Lower leg skin (tissue), 4 donors: ENCODE data around the gene MYO7A. TPM values are rescaled to one million over a fixed set of nuclear protein-coding genes. Genes with fewer than 3 reads are reported as not detected.
A peak's percentile ranks its signal among the peaks of the same experiment; 100 is the strongest.

Experiments used
- DNase-seq, 2 donors: peaks; one replicate each; pipeline ENCODE4 v3.0.0-alpha.2; 2019; ENCODE audit warnings: low spot score in 2 of 2
- H3K4me3 ChIP-seq: fragments of 200-600 bp; sonication (generic); 2 replicates; pipeline ENCODE4 v1.5.1; 2017; ENCODE audit warnings: mild to moderate bottlenecking, low read depth; ENCODE audit not compliant: poor library complexity, severe bottlenecking
- POLR2A ChIP-seq, 2 donors: fragments of 450-650 bp; IDR thresholded peaks; one replicate each; pipeline ENCODE4 v1.6.1; 2016 to 2017; ENCODE audit warnings: antibody characterized with exemption in 2 of 2, mild to moderate bottlenecking in 1 of 2, moderate library complexity in 1 of 2
- WGBS, 2 donors: methylation state at CpG; one replicate each; pipeline ENCODE4 v1.1.5; 2018; 5-methylcytosine and 5-hydroxymethylcytosine counted together
- intact Hi-C: fragments of 100-400 bp; cut with DNase I; formaldehyde crosslinking; loops from one replicate; pipeline ENCODE4 v1.15.0; 2023; ENCODE audit warnings: low total_unique reads
- total RNA-seq, 4 donors: library from RNA; depleted of rRNA; stranded (reverse); fragments of >200 nt; gene quantifications; one replicate each; pipeline ENCODE4 v1.1.0, GENCODE V29; 2016
- TF ChIP-seq, protein P1 (sequence below), 3 donors: fragments of 450-650 bp; IDR thresholded peaks; one replicate each; pipeline ENCODE4 v1.5.1; 2016; ENCODE audit warnings: antibody characterized with exemption in 3 of 3, mild to moderate bottlenecking in 3 of 3, moderate library complexity in 2 of 3

The MYO7A gene
- total RNA-seq, 4 donors from 2014 or later: 0.69 to 2.1 (median 1.4) TPM

DNA sequence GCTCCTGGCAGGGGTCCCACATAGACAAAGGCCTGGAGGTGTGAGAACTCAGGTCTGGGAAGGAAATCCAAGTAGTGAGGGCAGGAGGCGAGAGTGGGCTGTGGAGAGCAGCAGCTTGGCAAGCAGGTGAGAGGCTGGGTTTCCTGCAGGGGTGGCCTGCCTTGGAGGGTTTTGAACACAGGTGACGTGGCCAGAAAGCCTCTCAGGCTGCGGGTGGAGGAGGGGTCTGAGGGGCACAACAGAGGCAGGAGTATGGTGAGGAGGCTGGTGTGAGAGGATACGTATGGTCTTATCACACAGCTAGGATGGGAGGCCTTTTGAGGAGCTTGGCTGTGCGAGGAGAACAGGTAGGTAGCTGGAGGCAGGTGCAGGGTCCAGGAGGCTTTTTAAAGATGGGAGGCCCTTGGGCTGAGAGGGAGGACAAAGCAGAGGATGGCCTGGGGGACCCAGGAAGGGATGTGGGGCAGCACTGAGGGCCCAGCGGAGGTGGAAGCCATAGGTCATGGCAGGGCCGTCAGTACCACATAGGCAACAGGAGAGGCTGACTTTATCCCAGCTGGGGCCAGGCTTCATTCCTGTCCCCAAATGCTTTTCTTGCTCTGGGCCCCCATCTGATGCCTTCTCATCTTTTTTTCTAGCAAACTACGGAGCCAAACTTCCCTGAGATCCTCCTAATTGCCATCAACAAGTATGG is 84.4 kb downstream of the MYO7A start:
- no peak for TF ChIP-seq POLR2A (IDR thresholded peaks at IDR 0.05)
- TF ChIP-seq, protein P1, sequence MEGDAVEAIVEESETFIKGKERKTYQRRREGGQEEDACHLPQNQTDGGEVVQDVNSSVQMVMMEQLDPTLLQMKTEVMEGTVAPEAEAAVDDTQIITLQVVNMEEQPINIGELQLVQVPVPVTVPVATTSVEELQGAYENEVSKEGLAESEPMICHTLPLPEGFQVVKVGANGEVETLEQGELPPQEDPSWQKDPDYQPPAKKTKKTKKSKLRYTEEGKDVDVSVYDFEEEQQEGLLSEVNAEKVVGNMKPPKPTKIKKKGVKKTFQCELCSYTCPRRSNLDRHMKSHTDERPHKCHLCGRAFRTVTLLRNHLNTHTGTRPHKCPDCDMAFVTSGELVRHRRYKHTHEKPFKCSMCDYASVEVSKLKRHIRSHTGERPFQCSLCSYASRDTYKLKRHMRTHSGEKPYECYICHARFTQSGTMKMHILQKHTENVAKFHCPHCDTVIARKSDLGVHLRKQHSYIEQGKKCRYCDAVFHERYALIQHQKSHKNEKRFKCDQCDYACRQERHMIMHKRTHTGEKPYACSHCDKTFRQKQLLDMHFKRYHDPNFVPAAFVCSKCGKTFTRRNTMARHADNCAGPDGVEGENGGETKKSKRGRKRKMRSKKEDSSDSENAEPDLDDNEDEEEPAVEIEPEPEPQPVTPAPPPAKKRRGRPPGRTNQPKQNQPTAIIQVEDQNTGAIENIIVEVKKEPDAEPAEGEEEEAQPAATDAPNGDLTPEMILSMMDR (IDR thresholded peaks at IDR 0.05): no peak
- H3K4me3 ChIP-seq: no peak overlapping the region
- peak in 1 of 2 donors; percentile 63 for DNase-seq
- 91 to 93% methylated on average over 8 of the region's 8 CpGs for WGBS, 2 donors
- intact Hi-C loops: no loop called here

DNA sequence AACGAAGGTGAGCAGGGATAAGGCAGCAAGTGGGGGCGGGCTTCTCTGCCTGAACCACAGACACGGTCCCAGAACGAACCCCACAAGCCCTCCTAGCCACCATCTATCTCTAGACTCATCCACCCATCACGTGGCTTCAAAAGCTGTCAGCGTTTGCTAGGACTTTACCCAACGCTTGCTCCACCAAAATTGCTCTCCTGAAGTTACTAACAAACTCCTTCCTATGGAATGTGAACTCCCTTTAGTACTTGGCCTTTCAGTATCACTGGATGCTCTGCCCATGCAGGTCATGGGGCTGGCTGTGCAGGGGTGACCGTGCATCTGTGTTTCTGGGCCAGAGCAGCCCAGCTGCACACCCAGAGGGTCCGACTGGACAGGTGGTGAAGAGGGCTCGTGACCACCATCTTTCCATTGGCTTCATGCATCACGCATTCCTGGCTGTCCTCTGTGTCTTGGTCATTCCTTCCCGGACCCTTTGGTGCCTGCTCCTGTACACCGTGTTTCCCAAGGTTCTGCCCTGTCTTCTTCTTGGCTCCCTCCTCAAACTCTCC is 85.1 kb downstream of the MYO7A start:
- no peak overlapping the region for H3K4me3 ChIP-seq
- no peak for TF ChIP-seq POLR2A (IDR thresholded peaks at IDR 0.05)
- TF ChIP-seq, protein P1 (IDR thresholded peaks at IDR 0.05): no peak
- WGBS, 2 donors: 86 to 96% methylated on average over 13 of the region's 13 CpGs
- no peak for DNase-seq
- intact Hi-C loops: no loop called here

DNA sequence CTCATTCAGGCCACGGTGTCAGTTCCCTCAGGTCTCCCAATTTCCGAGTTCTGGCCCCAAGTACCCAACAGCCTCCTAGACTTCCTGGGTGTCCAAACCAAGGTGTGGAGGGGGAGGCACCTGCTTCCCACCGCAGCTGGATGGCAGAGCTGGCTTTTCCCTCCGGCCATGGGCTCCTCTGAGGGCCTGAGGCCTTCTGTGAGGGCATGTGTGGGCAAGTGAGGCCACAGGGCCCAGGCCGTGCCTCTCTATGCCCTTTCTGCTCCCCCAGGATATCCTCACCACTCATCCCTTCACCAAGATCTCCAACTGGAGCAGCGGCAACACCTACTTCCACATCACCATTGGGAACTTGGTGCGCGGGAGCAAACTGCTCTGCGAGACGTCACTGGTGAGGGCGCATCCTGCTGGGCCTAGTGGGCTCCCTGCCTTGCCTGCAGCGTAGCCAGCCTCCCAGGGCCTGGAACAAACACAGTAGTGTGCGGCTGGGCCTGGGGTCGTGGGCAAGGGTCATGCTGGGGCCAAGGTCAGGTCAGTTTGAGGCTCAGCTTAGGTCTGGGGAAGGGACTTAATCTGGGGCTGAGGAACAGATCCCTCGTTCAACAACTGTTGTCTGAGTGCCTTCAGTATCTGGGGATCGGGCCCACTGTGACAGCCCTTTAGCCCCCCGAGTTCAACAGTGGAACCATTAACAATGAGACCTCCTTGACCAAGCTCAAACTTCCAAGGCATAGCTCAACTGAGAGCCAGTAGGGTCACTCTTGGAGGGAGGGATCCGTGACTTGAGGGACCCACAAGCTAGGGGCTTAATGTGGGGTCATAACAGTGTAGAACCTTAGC is 85.8 kb downstream of the MYO7A start:
- intact Hi-C loops: no loop called here
- WGBS, 2 donors: 89 to 91% methylated on average over 17 to 18 of the region's 18 CpGs
- peak in 1 of 2 donors; percentile 70 for DNase-seq
- no peak overlapping the region for H3K4me3 ChIP-seq
- TF ChIP-seq, protein P1 (IDR thresholded peaks at IDR 0.05): no peak
- no peak for TF ChIP-seq POLR2A (IDR thresholded peaks at IDR 0.05)

DNA sequence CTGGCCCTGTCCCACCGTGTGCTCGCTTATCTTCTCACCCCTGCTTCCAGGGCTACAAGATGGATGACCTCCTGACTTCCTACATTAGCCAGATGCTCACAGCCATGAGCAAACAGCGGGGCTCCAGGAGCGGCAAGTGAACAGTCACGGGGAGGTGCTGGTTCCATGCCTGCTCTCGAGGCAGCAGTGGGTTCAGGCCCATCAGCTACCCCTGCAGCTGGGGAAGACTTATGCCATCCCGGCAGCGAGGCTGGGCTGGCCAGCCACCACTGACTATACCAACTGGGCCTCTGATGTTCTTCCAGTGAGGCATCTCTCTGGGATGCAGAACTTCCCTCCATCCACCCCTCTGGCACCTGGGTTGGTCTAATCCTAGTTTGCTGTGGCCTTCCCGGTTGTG is 86.5 kb downstream of the MYO7A start:
- WGBS, 2 donors: 92 to 93% methylated on average over 7 to 9 of the region's 9 CpGs
- H3K4me3 ChIP-seq: no peak overlapping the region
- intact Hi-C loops: no loop called here
- TF ChIP-seq, protein P1 (IDR thresholded peaks at IDR 0.05): no peak
- no peak for TF ChIP-seq POLR2A (IDR thresholded peaks at IDR 0.05)
- DNase-seq: no peak

DNA sequence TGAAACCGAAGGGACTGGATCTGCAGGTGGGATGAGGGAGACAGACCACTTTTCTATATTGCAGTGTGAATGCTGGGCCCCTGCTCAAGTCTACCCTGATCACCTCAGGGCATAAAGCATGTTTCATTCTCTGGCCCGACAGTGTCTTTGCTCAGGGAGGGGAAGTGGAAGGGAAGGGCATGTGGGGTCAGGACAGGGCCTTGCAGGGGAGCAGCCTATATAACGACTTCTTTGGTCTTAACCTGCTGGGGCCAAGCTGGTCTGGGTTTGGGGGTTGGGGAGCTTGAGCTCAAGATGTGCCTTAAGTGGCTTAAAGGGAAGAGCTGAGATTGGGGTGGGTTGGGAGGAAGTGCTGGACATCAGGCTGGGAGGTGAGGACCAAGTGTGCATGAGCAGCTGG is 87.1 kb downstream of the MYO7A start:
- TF ChIP-seq POLR2A (IDR thresholded peaks at IDR 0.05): no peak
- TF ChIP-seq, protein P1 (IDR thresholded peaks at IDR 0.05): no peak
- no peak for DNase-seq
- WGBS, 2 donors: 75 to 80% methylated on average over 3 of the region's 3 CpGs
- no peak overlapping the region for H3K4me3 ChIP-seq
- intact Hi-C loops: no loop called here
